Hematopoietic multipotent progenitor cell treated with erythropoietin and hydrocortisone succinate and interleukin-3 and kit ligand, for 4 days (in vitro differentiated cells): ENCODE measurements around the gene ZNF22.
A peak's percentile ranks its signal among the peaks of the same experiment; 100 is the strongest.

Experiments
- DNase-seq: peaks from one replicate; pipeline ENCODE4 v3.0.0-alpha.2; 2015

ZNF22 gene

DNA sequence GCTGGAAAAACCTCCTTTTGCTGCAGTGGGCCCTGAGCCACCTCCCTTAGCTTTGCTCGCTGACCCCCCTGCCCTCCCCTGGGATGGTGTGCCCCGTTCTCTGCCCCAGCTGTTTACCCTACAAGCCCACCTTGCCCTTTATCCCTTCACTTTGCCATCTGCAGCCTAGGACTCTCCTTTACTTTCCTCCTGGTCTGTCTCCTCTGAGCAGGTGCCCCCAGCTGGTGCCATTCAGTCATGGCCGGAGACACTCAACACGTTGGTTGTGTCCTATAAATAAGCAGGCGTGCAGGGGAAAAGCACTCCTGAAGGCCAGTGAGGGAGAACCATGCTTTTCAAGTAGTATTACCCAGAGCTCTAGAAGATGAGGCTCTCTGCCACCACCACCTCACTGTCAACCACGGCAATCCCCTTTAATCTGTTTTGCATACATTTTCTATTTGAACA is 35.0 kb upstream of the ZNF22 start:
- DNase-seq: no peak

DNA sequence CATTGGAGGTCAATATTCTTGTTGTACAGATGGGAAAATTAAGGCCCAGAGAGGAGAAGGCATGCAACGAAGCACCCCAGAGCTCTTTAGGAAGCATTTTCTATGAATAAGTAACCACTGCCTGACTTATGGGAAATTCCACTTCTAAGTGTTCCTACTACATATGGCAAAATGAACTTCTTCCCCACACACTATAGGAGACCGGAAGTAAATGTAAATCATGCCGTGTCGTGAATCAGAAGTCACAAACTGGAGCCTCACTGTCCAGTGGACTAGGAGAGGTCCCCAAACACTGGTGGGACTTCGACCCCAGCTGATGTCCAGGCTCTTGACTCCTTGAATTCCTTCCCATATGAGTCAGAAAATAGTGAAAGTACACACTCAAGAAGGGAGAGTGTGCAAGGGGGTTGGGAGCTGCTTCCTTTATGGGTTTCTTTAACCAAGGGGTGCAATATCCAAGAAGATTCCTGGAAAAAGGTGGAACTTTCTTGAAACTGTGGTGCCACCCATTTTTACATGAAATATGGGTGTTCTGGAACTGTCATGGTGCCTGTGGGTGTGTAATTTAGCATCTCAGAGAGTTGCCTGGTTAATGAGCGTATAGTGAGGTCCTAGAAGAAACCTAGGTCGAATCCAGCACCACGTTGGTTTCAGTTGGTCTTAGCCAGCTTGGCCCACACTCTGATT is 34.5 kb upstream of the ZNF22 start:
- DNase-seq: no peak

DNA sequence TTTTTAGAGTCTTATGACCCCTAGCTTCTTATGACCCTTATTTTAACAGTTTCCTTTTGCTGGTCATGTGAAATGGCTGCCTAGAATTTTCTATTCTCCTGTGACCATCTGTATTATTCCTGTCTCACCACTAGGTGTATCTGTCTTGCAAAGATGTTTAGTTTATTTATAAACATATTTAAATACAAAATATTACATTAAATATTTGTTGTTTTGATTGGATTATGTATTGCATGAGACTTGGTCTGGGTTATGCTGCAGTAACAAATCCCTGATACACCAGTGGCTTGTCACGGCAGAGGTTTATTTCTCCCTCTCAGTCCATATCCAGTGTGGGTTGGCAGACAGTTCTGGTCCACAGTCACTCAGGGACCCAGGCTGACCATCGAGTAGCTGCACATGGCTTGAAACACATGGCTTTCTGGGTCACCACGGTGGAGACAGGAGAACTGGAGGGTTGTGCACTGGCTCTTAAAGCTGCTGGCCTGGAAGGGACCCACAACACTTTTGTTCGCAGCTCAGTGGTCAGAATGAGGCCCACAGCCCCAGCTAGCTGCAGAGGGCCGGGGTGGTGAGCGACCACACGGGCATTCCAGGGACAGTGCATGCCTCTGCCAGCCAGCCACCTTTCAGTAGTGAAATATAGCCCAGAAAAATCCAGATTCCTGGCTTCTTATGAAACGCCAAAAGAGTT is 33.8 kb upstream of the ZNF22 start:
- no peak for DNase-seq

DNA sequence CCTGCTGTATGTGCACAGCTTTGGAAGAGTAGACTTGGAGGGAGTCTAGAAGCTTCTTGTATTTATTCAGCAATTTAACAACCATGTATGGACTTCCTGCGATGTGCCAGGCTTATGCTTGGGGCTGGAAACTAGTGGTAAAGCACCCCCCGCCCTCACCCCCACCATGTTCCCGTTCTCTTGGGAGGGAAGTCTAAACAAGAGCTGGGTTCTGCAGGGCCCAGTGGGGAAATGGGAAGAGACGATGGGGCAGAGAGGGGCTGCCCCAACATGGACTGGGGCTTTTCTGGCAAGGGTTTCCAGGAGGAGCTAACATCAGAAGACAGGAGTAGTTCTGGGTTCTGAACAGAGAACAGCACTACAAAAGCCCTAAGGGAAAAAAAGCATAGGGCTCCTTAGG is 33.1 kb upstream of the ZNF22 start:
- DNase-seq: no peak

DNA sequence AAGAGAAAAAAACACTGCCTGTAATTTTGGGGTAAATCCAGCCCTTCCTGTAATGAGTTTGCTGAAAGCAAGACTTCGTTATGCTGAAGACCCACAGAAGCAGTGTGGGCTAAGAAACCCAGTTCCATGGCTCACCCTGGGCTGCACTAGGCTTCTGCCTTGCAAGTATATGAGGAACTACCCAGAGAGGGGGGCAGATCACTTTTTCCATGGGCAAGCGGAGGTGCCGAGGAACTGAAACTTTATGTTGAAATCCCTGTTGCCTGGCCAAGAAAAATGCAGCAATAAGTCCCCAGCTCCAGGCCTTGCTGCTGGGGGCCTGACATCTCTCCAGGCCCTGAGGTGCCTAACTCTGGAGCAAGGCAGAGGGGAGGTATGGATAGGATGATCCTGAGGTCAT is 32.6 kb upstream of the ZNF22 start:
- DNase-seq: peak; percentile 84

DNA sequence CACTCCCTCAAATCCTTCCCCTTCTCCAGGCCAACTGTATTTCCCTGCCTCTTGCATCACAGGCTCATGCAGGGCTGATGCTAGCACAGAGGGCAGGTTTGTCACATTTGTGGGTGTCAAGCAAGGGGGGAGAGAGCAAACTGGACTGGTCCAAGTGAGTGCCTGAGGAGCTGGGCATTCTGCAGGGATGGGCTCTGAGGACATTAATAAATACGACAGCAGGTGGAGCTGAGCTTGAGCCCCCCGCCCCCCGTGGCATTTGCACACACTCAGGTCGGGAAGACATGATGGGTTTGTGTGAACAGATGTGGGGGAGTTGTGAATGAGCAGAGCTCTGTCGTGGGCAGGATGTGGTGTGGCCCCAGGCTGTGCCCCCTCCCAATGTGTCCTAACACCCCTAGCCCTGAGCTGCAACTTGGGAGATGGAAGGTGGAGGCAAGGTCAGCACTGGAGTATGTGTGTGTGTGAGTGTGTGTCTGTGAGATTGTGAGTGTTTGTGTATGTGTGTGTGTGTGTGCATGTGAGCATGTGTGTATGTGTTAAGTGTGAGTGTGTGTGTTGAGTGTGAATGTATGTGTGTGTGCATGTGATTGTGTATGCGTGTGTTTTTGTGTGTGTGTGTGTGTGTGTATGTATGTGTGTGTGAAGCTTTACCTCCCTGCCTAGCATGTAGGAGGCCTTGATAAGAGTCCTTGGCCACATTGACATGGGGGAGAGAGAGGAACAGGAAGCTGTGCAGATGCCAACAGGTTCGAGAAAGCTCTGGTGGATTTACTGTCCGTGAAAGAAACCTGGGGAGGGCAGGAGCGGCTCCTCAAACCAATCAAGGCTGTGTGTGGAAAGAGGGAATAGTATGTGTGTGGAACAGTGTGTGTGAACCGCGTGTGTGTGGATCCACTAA is 32.0 kb upstream of the ZNF22 start:
- peak; percentile 58 for DNase-seq

DNA sequence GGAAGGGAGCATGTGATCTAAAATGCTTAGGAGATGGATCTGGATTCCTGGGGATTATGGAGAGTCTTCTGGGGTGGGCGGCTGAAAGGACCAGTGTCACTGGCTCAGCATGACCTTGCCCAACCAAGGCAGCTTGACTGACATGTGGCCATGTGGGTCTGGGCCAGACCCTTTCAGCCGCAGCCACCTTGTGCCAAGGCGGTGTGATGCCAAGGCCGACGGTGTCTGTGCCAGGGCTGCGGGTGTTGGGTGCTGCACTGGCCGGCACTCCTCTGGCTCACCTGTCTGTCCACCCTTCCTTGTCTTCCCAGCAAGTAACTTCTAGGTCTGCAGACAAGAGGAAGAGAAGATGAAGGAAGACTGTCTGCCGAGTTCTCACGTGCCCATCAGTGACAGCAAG is 30.9 kb upstream of the ZNF22 start:
- no peak for DNase-seq

DNA sequence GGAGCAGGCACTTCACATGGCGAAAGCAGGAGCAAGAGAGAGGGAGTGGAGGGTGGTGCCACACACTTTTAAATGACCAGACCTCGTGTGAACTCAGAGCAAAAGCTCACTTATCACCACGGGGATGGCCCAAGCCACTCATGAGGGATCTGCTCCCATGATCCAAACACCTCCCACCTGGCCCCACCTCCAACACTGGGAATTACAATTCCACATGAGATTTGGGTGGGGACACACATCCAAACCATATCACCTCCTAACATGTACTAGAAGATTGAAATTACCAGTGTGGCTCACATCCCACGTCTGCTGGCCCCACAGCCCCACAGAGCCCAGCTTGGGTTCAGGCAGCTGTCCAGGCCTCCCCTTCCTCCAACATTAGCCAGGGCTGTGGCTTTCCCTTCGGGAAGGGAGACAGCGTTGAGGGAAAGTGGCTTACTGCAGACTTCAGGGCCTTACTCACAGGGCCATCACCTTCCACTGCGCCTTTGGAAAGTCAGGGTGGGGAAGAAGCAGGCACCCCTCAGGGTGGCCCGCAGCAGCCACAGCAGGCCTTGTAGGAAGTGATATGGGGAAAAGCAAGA is 29.8 kb upstream of the ZNF22 start:
- no peak for DNase-seq

DNA sequence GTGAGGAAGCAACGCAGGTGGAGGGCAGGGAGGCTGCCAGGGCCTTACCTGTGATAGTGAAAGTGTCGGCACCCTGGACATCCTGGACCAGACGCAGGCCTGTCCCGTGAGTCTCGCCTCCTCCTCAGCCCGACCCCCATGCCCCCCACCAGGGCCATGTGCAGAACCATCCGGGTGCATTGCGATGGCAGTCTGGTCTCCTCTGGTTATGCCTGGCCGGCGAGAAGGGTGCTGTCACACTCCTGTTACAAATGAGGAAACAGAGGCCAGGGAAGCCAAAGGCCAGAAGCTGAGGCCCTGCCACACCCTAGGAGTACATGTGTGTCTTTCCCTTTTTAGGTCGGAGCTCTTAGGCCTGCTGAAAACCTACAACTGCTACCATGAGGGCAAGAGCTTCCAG is 29.3 kb upstream of the ZNF22 start:
- no peak for DNase-seq

DNA sequence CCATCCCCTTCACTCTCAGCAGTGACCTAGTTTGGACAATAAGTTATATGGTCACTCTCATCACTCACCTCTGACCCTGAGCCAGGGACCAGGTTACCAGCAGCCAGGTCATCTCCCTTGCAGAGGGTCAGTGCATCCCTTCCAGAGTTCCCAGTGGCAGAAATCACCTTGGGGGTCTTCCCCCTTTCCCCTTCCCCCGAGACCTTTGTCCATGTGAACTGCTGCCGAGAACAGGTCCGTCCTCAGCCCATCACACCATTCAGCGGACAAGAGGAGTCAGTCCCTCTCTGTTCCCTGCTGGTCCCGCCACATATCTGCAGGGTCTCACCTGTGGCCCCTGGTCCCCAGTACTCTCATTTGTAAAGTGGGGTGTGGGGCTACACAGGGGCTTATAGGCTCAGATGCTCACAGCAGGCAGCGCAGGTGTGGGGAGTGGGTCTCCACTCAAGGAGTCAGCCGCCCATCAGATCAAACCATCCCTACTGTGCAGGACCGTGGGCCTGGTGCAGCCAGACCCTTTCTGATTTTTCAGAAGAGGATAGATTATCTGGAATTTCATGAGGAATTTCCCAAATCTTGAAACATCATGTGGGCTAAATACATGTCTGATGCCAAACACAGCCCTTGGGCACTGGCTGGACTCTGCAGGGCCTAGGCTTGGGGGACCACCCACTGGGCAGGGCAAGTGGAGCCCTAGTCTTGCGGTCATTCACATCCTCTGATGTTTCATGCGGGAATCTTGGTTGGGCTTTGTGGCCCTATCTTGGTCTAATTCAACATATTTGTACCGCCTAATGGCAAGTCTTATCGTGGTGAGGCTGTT is 28.6 kb upstream of the ZNF22 start:
- no peak for DNase-seq

DNA sequence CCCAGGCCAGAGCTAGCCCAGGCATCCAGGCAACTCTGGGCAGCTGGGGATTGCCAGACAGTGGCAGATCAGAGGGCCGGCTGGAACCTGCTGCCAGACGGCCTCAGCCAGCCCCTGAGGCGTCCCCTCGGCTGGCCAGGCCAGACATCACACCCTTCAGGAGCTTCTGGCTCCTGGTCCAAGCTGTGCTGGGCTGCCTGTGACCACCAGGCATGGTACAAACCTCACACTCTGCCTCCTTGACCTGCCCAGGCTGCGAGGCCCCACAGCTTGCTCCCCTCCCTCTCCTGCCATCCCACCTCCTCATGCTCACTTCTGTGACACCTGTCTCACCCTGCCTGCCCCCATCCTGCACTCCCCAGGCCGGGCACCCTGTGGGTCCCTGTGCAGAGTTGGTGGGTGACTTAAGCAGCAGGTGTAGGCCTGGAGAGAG is 27.8 kb upstream of the ZNF22 start:
- DNase-seq: no peak

DNA sequence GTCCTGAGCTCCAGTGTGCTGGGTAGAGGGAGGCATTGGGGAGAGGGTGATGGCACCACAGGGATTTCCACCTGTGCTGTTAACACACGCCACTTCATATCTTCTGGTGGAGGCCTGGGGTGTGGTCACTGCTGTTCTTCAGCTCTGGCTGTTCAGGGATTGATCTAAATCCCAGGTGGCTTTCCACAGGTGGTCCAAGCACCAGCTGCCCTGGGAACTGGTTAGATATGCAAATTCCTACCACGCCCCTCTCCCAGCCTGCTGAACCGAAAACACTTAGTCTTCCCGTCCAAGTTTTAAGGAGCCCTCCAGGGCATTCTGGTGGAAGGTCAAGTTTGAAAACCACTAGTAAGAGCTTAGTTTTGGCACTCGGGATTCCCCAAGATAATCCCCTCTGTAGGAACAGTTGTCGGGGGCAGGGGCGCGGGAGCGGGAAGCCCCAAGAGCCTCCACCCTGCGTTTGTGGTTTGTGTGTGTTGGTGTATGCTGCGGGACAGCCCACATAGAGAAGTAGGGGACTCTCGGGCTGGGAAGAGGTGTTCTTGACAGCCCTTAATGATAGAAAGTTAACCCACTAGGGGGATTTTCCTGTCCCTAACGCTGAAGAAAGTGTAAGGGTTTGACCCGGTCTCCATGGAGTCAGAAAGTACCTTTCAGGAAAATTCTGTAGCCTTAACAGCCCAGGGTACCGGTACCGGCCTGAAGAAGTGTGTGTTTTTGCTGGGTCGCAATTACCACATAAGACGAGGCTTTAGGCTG is 27.2 kb upstream of the ZNF22 start:
- DNase-seq: no peak

DNA sequence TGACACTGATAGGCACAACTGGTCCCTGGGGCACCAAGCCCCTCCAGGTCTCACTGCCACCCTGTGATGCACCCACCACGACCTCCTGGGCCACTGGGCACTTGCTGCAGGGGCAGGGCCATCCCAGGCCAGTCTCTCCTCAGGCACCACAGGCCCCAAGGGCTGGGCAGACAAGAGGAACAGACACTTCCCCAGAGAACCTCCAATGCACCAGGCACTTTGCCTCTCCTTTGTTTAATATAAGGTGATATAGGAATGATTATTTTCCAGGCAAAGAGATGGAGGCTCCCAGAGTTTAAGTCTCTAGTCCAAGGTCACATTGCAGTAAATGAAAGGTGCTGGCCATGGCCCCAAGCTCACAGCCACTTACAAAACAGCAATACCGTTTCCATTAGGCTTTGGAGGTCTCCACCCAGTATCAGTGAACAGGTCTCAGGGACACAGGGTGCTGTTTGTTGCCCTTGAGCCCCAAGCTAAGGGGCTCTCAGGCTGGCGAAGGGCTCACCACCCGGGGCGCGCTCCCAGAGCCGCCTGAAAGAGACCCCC is 26.6 kb upstream of the ZNF22 start:
- no peak for DNase-seq

DNA sequence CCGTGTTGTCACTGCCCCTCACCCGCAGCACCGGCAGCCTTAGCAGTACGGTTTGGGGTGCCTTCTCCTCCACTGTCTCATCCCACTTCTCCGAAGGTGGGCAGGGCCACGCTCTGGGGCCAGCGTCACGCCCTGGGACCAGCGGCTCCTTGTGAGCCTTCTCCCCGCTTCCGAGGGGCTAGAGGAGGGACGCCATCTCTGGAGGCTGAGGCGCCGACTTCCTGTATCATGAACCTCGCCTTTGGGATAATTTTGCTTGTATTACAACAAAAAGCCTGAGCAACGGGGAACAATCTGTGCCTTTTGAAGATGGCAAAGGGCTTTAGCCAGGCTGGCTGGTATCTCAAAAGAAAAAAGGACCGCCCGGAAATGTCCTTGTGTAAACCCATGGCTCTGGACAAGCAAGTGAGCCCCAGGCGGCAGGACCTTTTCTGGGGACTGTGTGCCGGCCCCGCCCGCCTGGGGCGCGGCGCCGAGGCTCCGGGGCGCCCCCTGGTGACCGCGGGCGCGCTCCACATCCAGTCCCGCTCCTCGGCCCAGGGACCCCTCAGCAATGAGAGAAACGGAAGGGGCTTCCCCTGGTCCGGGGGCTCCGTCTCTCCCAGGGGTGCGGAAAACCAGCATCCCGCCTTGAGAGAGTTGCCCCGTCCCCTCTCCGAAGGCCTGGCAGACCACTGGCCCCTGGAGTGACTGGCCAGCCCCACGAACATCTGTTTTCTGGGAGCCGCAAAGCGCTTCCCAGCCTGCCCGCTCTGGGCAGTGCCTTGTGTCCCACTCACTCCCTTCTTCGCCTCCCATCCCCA is 25.9 kb upstream of the ZNF22 start:
- DNase-seq: peak; percentile 80

DNA sequence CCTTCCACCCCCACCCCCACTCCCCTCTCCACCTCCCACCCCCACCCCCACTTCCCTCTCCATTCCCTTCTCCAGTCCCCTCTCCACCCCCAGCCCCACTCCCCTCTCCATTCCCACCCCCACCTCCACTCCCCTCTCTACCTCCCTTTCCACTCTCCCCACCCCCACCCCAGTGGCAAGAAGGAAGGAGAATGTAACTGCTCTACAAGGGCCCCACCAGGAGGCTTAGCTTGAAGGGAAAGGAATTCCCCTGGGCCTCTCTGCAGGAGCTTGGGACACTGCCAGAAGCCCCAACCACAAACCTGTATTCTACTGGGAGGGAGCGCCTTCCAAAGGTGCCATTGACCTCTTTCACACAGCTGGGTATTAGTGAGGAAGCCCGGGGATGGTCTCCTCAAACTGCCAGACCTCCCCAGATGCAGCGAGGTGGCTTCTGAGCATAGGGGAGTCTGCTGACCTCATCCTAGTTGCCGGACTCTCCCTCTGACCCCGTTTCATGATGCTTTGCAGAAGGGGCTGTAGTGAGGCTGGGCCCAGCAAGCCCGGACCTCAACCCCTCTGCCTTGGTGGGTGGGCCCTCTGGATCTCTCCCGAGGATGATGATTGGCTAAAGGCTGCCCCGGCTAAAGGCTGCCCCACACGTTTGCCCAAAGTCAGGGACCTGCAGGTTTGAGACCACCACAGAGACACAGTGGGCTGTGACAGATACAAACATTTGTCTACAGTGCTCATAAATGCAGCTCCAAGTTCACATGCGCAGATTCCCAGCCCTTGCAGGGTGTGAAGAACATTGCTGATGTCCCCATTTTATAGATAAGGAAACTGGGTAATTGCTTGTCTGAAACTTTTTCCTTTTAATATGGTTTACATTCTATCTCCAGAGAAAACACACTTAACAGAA is 25.0 kb upstream of the ZNF22 start:
- DNase-seq: no peak

DNA sequence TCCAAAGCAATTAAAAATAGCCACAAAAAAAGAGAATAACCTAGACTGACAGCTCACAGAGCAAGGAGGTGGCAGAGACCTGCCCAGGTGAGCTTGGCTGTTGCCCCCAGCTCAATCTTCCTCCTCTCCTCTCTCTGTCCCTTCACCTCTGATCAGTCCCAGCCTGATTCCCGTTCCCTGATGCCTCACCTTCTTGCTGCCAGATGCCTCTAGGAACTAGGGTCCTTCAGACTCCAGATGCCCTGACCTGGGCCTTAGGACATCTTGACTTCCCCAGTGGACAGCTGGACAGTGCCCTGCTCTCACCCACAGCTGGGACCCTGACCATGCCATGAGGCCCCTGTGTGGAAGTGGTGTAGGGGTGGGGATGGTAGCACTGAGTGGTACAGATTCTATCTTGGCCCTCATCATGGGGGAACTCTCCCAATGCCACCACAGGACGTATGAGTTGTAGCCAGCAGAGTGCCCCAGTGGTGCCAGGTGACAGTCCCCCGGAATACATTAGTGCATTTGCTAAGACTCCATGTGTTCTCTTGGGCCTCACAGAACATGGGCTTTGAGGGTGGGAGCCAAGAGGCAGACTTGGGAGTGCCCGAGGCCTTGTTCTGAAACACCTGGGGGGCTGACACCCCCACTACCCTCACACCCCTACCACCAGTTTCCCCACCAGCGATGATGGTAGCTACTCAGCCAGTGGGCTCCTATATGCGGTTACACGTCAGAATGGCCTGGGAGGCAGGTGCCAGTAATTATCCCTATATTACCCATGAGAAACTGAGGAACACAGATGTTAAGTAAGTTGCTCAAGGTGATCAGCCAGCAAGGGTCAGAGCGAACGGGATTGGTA is 24.1 kb upstream of the ZNF22 start:
- no peak for DNase-seq

DNA sequence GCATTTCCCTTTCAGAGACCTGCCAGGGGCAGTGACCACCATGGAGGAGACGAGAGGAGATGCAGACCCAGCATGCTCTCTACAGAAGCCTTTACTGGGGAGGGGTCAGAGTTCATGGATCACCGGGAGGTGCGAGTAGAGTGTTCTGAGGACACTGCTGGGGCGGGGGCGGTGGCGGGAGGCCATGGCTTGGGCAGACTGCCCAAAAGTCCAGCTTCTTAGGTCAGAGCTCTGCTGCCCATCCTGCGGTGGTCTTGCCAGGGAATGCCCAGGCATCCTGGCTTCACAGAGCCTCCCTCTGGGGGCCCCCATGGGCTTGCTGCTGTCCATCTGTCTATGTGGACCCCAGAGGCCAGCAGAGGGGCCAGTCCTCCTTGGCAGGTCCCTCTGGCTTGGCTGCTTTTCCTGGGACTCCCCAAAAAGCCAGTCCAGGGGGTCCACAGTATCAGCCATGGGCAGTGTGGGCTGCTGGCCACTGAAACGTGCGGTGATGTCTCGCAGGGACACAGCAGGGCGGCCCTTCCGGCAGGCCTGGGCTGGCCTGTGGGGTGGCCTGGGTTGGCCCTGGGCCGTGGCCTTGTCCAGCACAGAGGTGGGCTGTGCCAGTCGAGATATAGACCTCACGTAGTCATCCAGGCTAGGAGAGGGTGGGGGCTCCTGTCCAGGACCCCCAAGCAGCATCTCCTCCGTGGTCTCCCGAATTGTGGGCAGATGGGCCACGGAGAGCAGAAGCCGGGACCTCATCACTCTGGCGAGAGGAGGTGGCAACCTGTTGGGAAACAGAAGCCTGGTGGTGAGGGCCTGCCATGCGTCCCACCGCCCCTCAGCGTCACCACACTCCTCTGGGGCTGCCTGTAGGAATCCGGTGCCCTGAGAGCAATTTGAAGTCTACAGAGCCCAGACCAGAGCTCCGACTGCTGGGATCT is 23.2 kb upstream of the ZNF22 start:
- peak; percentile 30 for DNase-seq
